H9 (cell line): ENCODE measurements around the gene PHACTR1. TPM values are rescaled to one million over a fixed set of nuclear protein-coding genes. Genes with fewer than 3 reads are reported as not detected.

Experiments
- DNase-seq: peaks from one replicate; pipeline ENCODE4 v3.0.0-alpha.2; 2017
- H2AFZ ChIP-seq: one replicate; pipeline ENCODE4 v1.6.1; 2013; ENCODE audit warnings: mild to moderate bottlenecking, low read length, control low read depth, moderate library complexity
- H2AK5ac ChIP-seq: 2 replicates; pipeline ENCODE4 v1.6.1; 2013; ENCODE audit warnings: low read length, control low read depth, mixed read lengths; ENCODE audit not compliant: insufficient read length
- H2BK120ac ChIP-seq: one replicate; pipeline ENCODE4 v1.6.1; 2013; ENCODE audit warnings: low read depth, mild to moderate bottlenecking, low read length, control low read depth, inconsistent platforms; ENCODE audit not compliant: poor library complexity, severe bottlenecking
- H2BK12ac ChIP-seq: 2 replicates; pipeline ENCODE4 v1.6.1; 2013; ENCODE audit warnings: low read length, control low read depth, mixed read lengths, low read depth; ENCODE audit not compliant: insufficient read length
- H2BK15ac ChIP-seq: 2 replicates; pipeline ENCODE4 v1.6.1; 2013; ENCODE audit warnings: low read depth, low read length, control low read depth
- H2BK20ac ChIP-seq: one replicate; pipeline ENCODE4 v1.6.1; 2013; ENCODE audit warnings: low read depth, mild to moderate bottlenecking, low read length, control low read depth, inconsistent platforms; ENCODE audit not compliant: poor library complexity, severe bottlenecking
- H2BK5ac ChIP-seq: 2 replicates; pipeline ENCODE4 v1.6.1; 2013; ENCODE audit warnings: low read length, control low read depth, mixed read lengths; ENCODE audit not compliant: insufficient read length
- H3K14ac ChIP-seq: 2 replicates; pipeline ENCODE4 v1.6.1; 2013; ENCODE audit warnings: low read length, control low read depth; ENCODE audit not compliant: insufficient read depth
- H3K18ac ChIP-seq: 2 replicates; pipeline ENCODE4 v1.6.1; 2013; ENCODE audit warnings: low read depth, mild to moderate bottlenecking, mixed read lengths, low read length, control low read depth; ENCODE audit not compliant: insufficient read length
- H3K23ac ChIP-seq: 2 replicates; pipeline ENCODE4 v1.6.1; 2013; ENCODE audit warnings: low read length, control low read depth, mixed read lengths, low read depth; ENCODE audit not compliant: insufficient read length
- H3K23me2 ChIP-seq: 2 replicates; pipeline ENCODE4 v1.6.1; 2013; ENCODE audit warnings: low read depth, mild to moderate bottlenecking, mixed read lengths, low read length, control low read depth; ENCODE audit not compliant: insufficient read length, poor library complexity, severe bottlenecking
- H3K27ac ChIP-seq: 2 replicates; pipeline ENCODE4 v1.5.1; 2013; ENCODE audit warnings: low read length, control low read depth, mixed read lengths, low read depth; ENCODE audit not compliant: insufficient read length
- H3K27me3 ChIP-seq: 2 replicates; pipeline ENCODE4 v1.6.1; 2013; ENCODE audit warnings: low read length, control low read depth, inconsistent platforms; ENCODE audit not compliant: insufficient read depth
- H3K4ac ChIP-seq: 2 replicates; pipeline ENCODE4 v1.6.1; 2013; ENCODE audit warnings: low read depth, mild to moderate bottlenecking, control low read depth, inconsistent platforms, low read length, moderate library complexity
- H3K4me1 ChIP-seq: 2 replicates; pipeline ENCODE4 v1.6.1; 2013; ENCODE audit warnings: low read length, control low read depth, inconsistent platforms; ENCODE audit not compliant: insufficient read depth
- H3K4me2 ChIP-seq: 2 replicates; pipeline ENCODE4 v1.6.1; 2013; ENCODE audit warnings: low read length, control low read depth, mixed read lengths; ENCODE audit not compliant: insufficient read length, insufficient read depth
- H3K56ac ChIP-seq: 2 replicates; pipeline ENCODE4 v1.6.1; 2013; ENCODE audit warnings: low read depth, mild to moderate bottlenecking, mixed read lengths, low read length, control low read depth; ENCODE audit not compliant: insufficient read length
- H3K79me1 ChIP-seq: 2 replicates; pipeline ENCODE4 v1.6.1; 2013; ENCODE audit warnings: low read depth, mild to moderate bottlenecking, moderate library complexity, low read length, control low read depth, inconsistent platforms; ENCODE audit not compliant: insufficient read depth, poor library complexity, severe bottlenecking
- H3K79me2 ChIP-seq: 2 replicates; pipeline ENCODE4 v1.6.1; 2013; ENCODE audit warnings: low read length, control low read depth, inconsistent platforms; ENCODE audit not compliant: insufficient read depth
- H3K9ac ChIP-seq: 2 replicates; pipeline ENCODE4 v1.6.1; 2013; ENCODE audit warnings: low read length, control low read depth, mixed read lengths; ENCODE audit not compliant: insufficient read length; ENCODE audit errors: extremely low read depth
- H3K9me3 ChIP-seq: one replicate; pipeline ENCODE4 v1.6.1; 2013; ENCODE audit warnings: low read depth, low read length, inconsistent platforms; ENCODE audit not compliant: control insufficient read depth
- H3T11ph ChIP-seq: one replicate; pipeline ENCODE4 v1.6.1; 2013; ENCODE audit warnings: mild to moderate bottlenecking, low read length, control low read depth, inconsistent platforms
- H4K20me1 ChIP-seq: one replicate; pipeline ENCODE4 v1.6.1; 2013; ENCODE audit not compliant: control insufficient read depth, insufficient read length, insufficient read depth
- H4K5ac ChIP-seq: 2 replicates; pipeline ENCODE4 v1.6.1; 2013; ENCODE audit warnings: low read depth, mild to moderate bottlenecking, mixed read lengths, low read length, control low read depth; ENCODE audit not compliant: insufficient read length
- H4K8ac ChIP-seq: replicated peaks from 2 replicates; pipeline ENCODE4 v1.6.1; 2013; ENCODE audit warnings: low read length, control low read depth, mixed read lengths, low read depth; ENCODE audit not compliant: insufficient read length
- H4K91ac ChIP-seq: 2 replicates; pipeline ENCODE4 v1.6.1; 2013; ENCODE audit warnings: low read depth, mild to moderate bottlenecking, moderate library complexity, mixed read lengths, low read length, control low read depth; ENCODE audit not compliant: insufficient read length
- H3K27ac Mint-ChIP-seq, 3 experiments: 2 replicates in 2 of 3; 3 replicates in 1 of 3; pipeline ENCODE4 v1.8.0; 2020 to 2021; ENCODE audit warnings: mixed read lengths in 3 of 3, mild to moderate bottlenecking in 1 of 3, moderate library complexity in 1 of 3
- H3K27me3 Mint-ChIP-seq: 2 replicates; pipeline ENCODE4 v1.8.0; 2021; ENCODE audit warnings: low read depth, mild to moderate bottlenecking, moderate library complexity, mixed read lengths
- H3K36me3 Mint-ChIP-seq, 3 experiments: 2 replicates in 2 of 3; 3 replicates in 1 of 3; pipeline ENCODE4 v1.8.0; 2020 to 2021; ENCODE audit warnings: low read depth in 3 of 3, mixed read lengths in 3 of 3; ENCODE audit not compliant: insufficient read depth in 1 of 3
- H3K4me1 Mint-ChIP-seq, 2 experiments: 2 replicates each; pipeline ENCODE4 v1.8.0; 2020; ENCODE audit warnings: mixed read lengths in 2 of 2
- H3K4me3 Mint-ChIP-seq, 2 experiments: 2 replicates in 1 of 2; 3 replicates in 1 of 2; pipeline ENCODE4 v1.8.0; 2020 to 2021; ENCODE audit warnings: mild to moderate bottlenecking in 2 of 2, mixed read lengths in 2 of 2, moderate library complexity in 1 of 2
- H3K9me3 Mint-ChIP-seq, 2 experiments: 2 replicates in 1 of 2; 3 replicates in 1 of 2; pipeline ENCODE4 v1.8.0; 2020; ENCODE audit warnings: mild to moderate bottlenecking in 2 of 2, mixed read lengths in 2 of 2, moderate library complexity in 1 of 2
- CTCF ChIP-seq: fragments of 200-600 bp; sonication (generic); conservative IDR thresholded peaks from 3 replicates; pipeline ENCODE4 v1.8.0; 2021; ENCODE audit warnings: antibody characterized with exemption, mild to moderate bottlenecking
- WGBS: extraction: QIAGEN DNeasy Blood & Tissue Kit; methylation state at CpG from one replicate; pipeline ENCODE4 v1.1.7; 2013; ENCODE audit warnings: missing lambda C conversion rate, low lambda C conversion rate, mixed read lengths; ENCODE audit not compliant: insufficient read length; ENCODE audit errors: extremely low coverage; 5-methylcytosine and 5-hydroxymethylcytosine counted together
- total RNA-seq: library from RNA; stranded (reverse); gene quantifications from 2 replicates; pipeline ENCODE4 v1.2.1, GENCODE V29; 2021

PHACTR1 gene
- total RNA-seq, 1 experiment from 2014 or later, result 15.9 TPM

GRCh38 chr6:12896208-12896733 lies 179.7 kb downstream of the PHACTR1 start:
- Histone ChIP-seq H3K27me3 (no peaks in the 10 kb centered on the region), H3K79me2 (no peaks in the 10 kb centered on the region), H2BK5ac (no peak overlapping the region), H2BK15ac (no peak overlapping the region), H3K79me1 (no peaks in the 10 kb centered on the region), H3K56ac (no peak overlapping the region), H4K5ac (no peak overlapping the region), H3K4me2 (no peak overlapping the region), H3K9ac (no peak overlapping the region), H2AK5ac (no peak overlapping the region), H3K4me1 (no peaks in the 10 kb centered on the region), H2BK120ac (no peak overlapping the region), H3K4ac (no peak overlapping the region), H4K8ac (no peak overlapping the region), H3K18ac (no peak overlapping the region), H3K14ac (no peak overlapping the region), H3K23ac (no peak overlapping the region), H3K27ac (no peak overlapping the region), H4K91ac (no peak overlapping the region), H3K23me2 (no peaks in the 10 kb centered on the region), H2BK20ac (no peak overlapping the region), H2BK12ac (no peak overlapping the region), H4K20me1 (no peaks in the 10 kb centered on the region), H3K9me3 (no peaks in the 10 kb centered on the region), H3T11ph (no peak overlapping the region), H2AFZ (no peak overlapping the region)
- no CpG with 5 or more reads among the region's 7 CpGs for WGBS
- Mint-ChIP-seq H3K27me3 (no peaks in the 10 kb centered on the region), H3K4me1 (peaks cover 13 to 14% of the 10 kb centered on the region in 2 experiments), H3K36me3 (peaks cover 4% of the 10 kb centered on the region in 3 experiments; a peak in 6 of 7 replicates), H3K27ac (no peak overlapping the region), H3K9me3 (peaks cover 4% of the 10 kb centered on the region in 2 experiments; a peak in 4 of 5 replicates), H3K4me3 (no peak overlapping the region)
- DNase-seq, result no peak
- no peak for TF ChIP-seq CTCF
